ENCODE results near the gene SNRPD2.

SNRPD2 gene

DNA sequence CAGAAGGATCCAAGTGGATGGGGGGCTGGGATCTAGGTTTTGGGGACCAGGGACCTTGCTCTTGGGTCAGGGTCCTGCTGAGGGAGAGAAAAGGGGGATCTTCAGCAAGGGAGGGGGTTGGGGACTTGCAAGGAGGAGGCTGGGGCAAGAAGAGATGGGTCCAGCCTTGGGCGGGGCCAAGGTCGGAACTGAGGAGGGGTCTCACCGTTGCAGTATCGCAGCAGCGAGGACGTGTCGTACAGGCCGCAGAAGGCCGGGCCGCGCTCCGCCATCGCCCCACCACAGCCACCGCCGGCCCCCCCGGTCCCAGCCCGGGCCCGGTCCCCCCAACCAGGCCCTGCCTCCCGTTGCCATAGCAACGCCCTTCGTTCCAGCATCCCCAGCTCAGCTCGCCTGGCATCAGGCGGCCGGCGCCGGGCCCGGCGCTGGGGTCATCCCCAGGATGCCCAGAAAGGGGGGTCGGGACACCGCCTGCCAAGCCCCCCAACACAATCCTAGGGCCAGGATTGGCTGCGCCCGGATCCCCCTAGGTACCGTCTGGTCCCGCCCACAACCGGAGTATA lies 46.6 kb downstream of the SNRPD2 start:
- H3K27ac ChIP-seq (ENCODE audit: insufficient read depth in 1 of 2, low read depth in 1 of 2, low read length in 2 of 2, poor library complexity in 1 of 2, severe bottlenecking in 2 of 2) = no peak overlapping the region
- no peaks in the 10 kb centered on the region for H3K9me3 ChIP-seq (ENCODE audit: control extremely low read depth in 1 of 5, control insufficient read depth in 4 of 5, insufficient read depth in 2 of 5, low read depth in 1 of 5, low read length in 4 of 5)
- H3K4me3 ChIP-seq (ENCODE audit: control insufficient read depth in 1 of 7, extremely low read depth in 1 of 7, insufficient read depth in 4 of 7, low read depth in 2 of 7, low read length in 6 of 7) = peak overlapping the region in 6 of 7 experiments; percentile 18 to 79 (median 59)
- H3K4me1 ChIP-seq (ENCODE audit: control extremely low read depth in 1 of 4, control insufficient read depth in 4 of 4, insufficient read depth in 4 of 4, low read length in 3 of 4) = peaks cover 4 to 41% (median 37%) of the 10 kb centered on the region in 4 experiments
- POLR2A ChIA-PET = no interaction called here
- DNase-seq = no peak
- WGBS (ENCODE audit: insufficient coverage) = 7% methylated on average over 31 of the region's 35 CpGs
- CTCF ChIA-PET = interaction anchor here (0.8 to 1.7 kb wide), 3 partner anchors 11 to 27 kb away, joined by 3 to 5 read pairs (median 3); no protein-coding TSS in a partner anchor
- no peaks in the 10 kb centered on the region for H3K36me3 ChIP-seq (ENCODE audit: control insufficient read depth in 4 of 4, insufficient read depth in 4 of 4, low read length in 3 of 4)
- peaks cover 0 to 24% (median 10%) of the 10 kb centered on the region in 5 experiments for H3K27me3 ChIP-seq (replicated peaks in 2 of 5; ENCODE audit: control insufficient read depth in 4 of 5, insufficient read depth in 5 of 5, low read length in 4 of 5)

GRCh38 chr19:45643927-45644771 lies 47.6 kb downstream of the SNRPD2 start:
- no peak for DNase-seq

DNA sequence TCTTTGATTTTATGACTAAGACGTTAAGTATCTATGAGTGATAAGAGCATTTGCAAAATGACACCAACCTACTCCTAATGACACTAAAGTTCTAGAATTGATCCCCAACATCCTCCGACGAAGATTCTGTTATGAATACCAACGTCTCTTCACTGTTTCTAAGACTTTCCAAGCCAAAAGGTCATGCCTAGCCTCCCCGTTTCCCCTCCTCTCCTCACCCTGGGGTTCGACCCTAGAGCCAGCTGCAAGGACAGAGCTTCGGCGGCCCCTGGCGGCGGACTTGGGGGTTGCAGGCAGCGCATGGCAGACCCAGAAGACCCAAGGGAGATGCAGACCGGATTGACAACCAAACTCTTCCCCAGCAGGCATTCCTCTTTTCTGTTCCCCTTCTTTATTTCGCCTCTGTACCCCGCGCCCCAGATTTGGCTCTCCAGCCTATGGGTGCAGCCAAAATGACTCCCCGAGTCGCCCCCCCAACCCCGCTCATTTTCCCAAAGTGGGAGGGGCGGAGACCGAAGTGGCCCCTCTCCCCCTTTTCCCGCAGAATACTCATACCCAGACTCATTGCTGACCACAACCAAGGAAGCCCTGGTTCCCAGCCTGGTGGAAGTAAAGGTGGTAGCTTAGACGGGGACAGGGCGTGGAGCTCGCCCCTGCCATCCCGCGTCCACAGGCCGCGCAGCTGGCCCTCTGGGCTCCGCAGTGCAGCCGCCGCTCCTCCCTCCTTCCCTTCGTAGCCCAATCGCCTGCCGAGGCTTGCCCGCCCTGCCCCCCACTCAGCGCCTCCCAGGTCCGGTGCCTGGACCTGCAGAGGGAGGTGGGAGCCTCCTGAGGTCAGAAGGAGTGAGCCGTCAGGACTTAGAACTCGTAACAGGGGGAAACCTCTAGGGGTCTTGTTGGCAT lies 48.5 kb downstream of the SNRPD2 start:
- WGBS (ENCODE audit: insufficient coverage) = 12% methylated on average over 23 of the region's 39 CpGs
- Histone ChIP-seq H3K9me3 (ENCODE audit: control extremely low read depth in 1 of 5, control insufficient read depth in 4 of 5, insufficient read depth in 2 of 5, low read depth in 1 of 5, low read length in 4 of 5) (no peaks in the 10 kb centered on the region), H3K36me3 (ENCODE audit: control insufficient read depth in 4 of 4, insufficient read depth in 4 of 4, low read length in 3 of 4) (no peaks in the 10 kb centered on the region), H3K4me3 (ENCODE audit: control insufficient read depth in 1 of 7, extremely low read depth in 1 of 7, insufficient read depth in 4 of 7, low read depth in 2 of 7, low read length in 6 of 7) (peak overlapping the region in 3 of 7 experiments; percentile 4 to 12 (median 11)), H3K27me3 (replicated peaks in 2 of 5; ENCODE audit: control insufficient read depth in 4 of 5, insufficient read depth in 5 of 5, low read length in 4 of 5) (peaks cover 0 to 24% (median 10%) of the 10 kb centered on the region in 5 experiments), H3K27ac (ENCODE audit: insufficient read depth in 1 of 2, low read depth in 1 of 2, low read length in 2 of 2, poor library complexity in 1 of 2, severe bottlenecking in 2 of 2) (no peak overlapping the region), H3K4me1 (ENCODE audit: control extremely low read depth in 1 of 4, control insufficient read depth in 4 of 4, insufficient read depth in 4 of 4, low read length in 3 of 4) (peaks cover 4 to 51% (median 47%) of the 10 kb centered on the region in 4 experiments)
- POLR2A ChIA-PET = interaction anchor here (0.5 to 1.4 kb wide), 2 partner anchors 59 to 119 kb away, joined by 5 to 6 read pairs; no protein-coding TSS in a partner anchor
- peak; percentile 86 to 88 (median 86) for DNase-seq
- CTCF ChIA-PET = interaction anchor here (0.6 to 4.7 kb wide), 15 partner anchors 9 to 257 kb away, joined by 3 to 41 read pairs (median 5); partner anchors contain the start of genes FOSB and OPA3

More at GRCh38 chr19:45643927-45644771, 47.6 kb downstream of the SNRPD2 start:
- Histone ChIP-seq H3K9me3 (ENCODE audit: control extremely low read depth in 1 of 5, control insufficient read depth in 4 of 5, insufficient read depth in 2 of 5, low read depth in 1 of 5, low read length in 4 of 5) (no peaks in the 10 kb centered on the region), H3K4me1 (ENCODE audit: control extremely low read depth in 1 of 4, control insufficient read depth in 4 of 4, insufficient read depth in 4 of 4, low read length in 3 of 4) (peaks cover 4 to 43% (median 40%) of the 10 kb centered on the region in 4 experiments), H3K4me3 (ENCODE audit: control insufficient read depth in 1 of 7, extremely low read depth in 1 of 7, insufficient read depth in 4 of 7, low read depth in 2 of 7, low read length in 6 of 7) (no peak overlapping the region), H3K27me3 (replicated peaks in 2 of 5; ENCODE audit: control insufficient read depth in 4 of 5, insufficient read depth in 5 of 5, low read length in 4 of 5) (peaks cover 0 to 24% (median 10%) of the 10 kb centered on the region in 5 experiments), H3K36me3 (ENCODE audit: control insufficient read depth in 4 of 4, insufficient read depth in 4 of 4, low read length in 3 of 4) (no peaks in the 10 kb centered on the region), H3K27ac (ENCODE audit: insufficient read depth in 1 of 2, low read depth in 1 of 2, low read length in 2 of 2, poor library complexity in 1 of 2, severe bottlenecking in 2 of 2) (no peak overlapping the region)
- CTCF ChIA-PET = interaction anchor here (0.6 to 4.7 kb wide), 8 partner anchors 8 to 257 kb away, joined by 3 to 41 read pairs (median 6); partner anchors contain the start of gene OPA3
- WGBS (ENCODE audit: insufficient coverage) = 53% methylated on average over 9 of the region's 14 CpGs
- POLR2A ChIA-PET = no interaction called here

GRCh38 chr19:45641274-45642105 lies 50.3 kb downstream of the SNRPD2 start:
- H3K4me3 ChIP-seq (ENCODE audit: control insufficient read depth in 1 of 7, extremely low read depth in 1 of 7, insufficient read depth in 4 of 7, low read depth in 2 of 7, low read length in 6 of 7) = peak overlapping the region in 6 of 7 experiments; percentile 15 to 73 (median 60)
- peaks cover 3 to 50% (median 49%) of the 10 kb centered on the region in 4 experiments for H3K4me1 ChIP-seq (ENCODE audit: control extremely low read depth in 1 of 4, control insufficient read depth in 4 of 4, insufficient read depth in 4 of 4, low read length in 3 of 4)
- WGBS (ENCODE audit: insufficient coverage) = 0% methylated on average over 28 of the region's 40 CpGs
- H3K27ac ChIP-seq (ENCODE audit: insufficient read depth in 1 of 2, low read depth in 1 of 2, low read length in 2 of 2, poor library complexity in 1 of 2, severe bottlenecking in 2 of 2) = peak overlapping the region in 1 of 2 experiments; percentile 70
- H3K36me3 ChIP-seq (ENCODE audit: control insufficient read depth in 4 of 4, insufficient read depth in 4 of 4, low read length in 3 of 4) = peaks cover 0 to 5% (median 1%) of the 10 kb centered on the region in 4 experiments
- no peaks in the 10 kb centered on the region for H3K9me3 ChIP-seq (ENCODE audit: control extremely low read depth in 1 of 5, control insufficient read depth in 4 of 5, insufficient read depth in 2 of 5, low read depth in 1 of 5, low read length in 4 of 5)
- peaks cover 0 to 24% (median 10%) of the 10 kb centered on the region in 5 experiments for H3K27me3 ChIP-seq (replicated peaks in 2 of 5; ENCODE audit: control insufficient read depth in 4 of 5, insufficient read depth in 5 of 5, low read length in 4 of 5)
- DNase-seq = peak; percentile 87 to 91 (median 91)
- CTCF ChIA-PET = interaction anchor here (0.6 to 4.7 kb wide), 23 partner anchors 9 to 312 kb away, joined by 3 to 41 read pairs (median 4); partner anchors contain the start of genes FOSB and OPA3
- POLR2A ChIA-PET = interaction anchor here (1.4 kb wide), 2 partner anchors 43 to 57 kb away, joined by 4 to 5 read pairs; no protein-coding TSS in a partner anchor

- DNase-seq = no peak
- CTCF ChIA-PET = interaction anchor here (0.8 to 4.7 kb wide), 11 partner anchors 9 to 103 kb away, joined by 3 to 41 read pairs (median 4); partner anchors contain the start of gene OPA3
- Histone ChIP-seq H3K4me1 (ENCODE audit: control extremely low read depth in 1 of 4, control insufficient read depth in 4 of 4, insufficient read depth in 4 of 4, low read length in 3 of 4) (peaks cover 0 to 44% (median 42%) of the 10 kb centered on the region in 4 experiments), H3K27ac (ENCODE audit: insufficient read depth in 1 of 2, low read depth in 1 of 2, low read length in 2 of 2, poor library complexity in 1 of 2, severe bottlenecking in 2 of 2) (peak overlapping the region in 1 of 2 experiments; percentile 70), H3K36me3 (ENCODE audit: control insufficient read depth in 4 of 4, insufficient read depth in 4 of 4, low read length in 3 of 4) (peaks cover 0 to 9% (median 1%) of the 10 kb centered on the region in 4 experiments), H3K4me3 (ENCODE audit: control insufficient read depth in 1 of 7, extremely low read depth in 1 of 7, insufficient read depth in 4 of 7, low read depth in 2 of 7, low read length in 6 of 7) (peak overlapping the region in 5 of 7 experiments; percentile 24 to 73 (median 67)), H3K9me3 (ENCODE audit: control extremely low read depth in 1 of 5, control insufficient read depth in 4 of 5, insufficient read depth in 2 of 5, low read depth in 1 of 5, low read length in 4 of 5) (no peaks in the 10 kb centered on the region), H3K27me3 (replicated peaks in 2 of 5; ENCODE audit: control insufficient read depth in 4 of 5, insufficient read depth in 5 of 5, low read length in 4 of 5) (peaks cover 0 to 23% (median 10%) of the 10 kb centered on the region in 5 experiments)
- POLR2A ChIA-PET = no interaction called here
- 61% methylated on average over 17 of the region's 17 CpGs for WGBS (ENCODE audit: insufficient coverage)
Observed at GRCh38 chr19:45640849-45641273, 50.9 kb downstream of the SNRPD2 start.

Data from common myeloid progenitor, CD34-positive (primary cell).